GM21515 (cell line): ENCODE data around the gene SGK1.
"Not testable (repeated sequence)": the region's sequence is repeated elsewhere in the genome, so short reads cannot be mapped to it uniquely, and the experiment has no call there.

Source experiments
- ATAC-seq: cut with Tn5 transposase; IDR thresholded peaks from one replicate; pipeline ENCODE4 v1.9.1; 2021; ENCODE audit not compliant: unreplicated experiment

SGK1 gene

DNA sequence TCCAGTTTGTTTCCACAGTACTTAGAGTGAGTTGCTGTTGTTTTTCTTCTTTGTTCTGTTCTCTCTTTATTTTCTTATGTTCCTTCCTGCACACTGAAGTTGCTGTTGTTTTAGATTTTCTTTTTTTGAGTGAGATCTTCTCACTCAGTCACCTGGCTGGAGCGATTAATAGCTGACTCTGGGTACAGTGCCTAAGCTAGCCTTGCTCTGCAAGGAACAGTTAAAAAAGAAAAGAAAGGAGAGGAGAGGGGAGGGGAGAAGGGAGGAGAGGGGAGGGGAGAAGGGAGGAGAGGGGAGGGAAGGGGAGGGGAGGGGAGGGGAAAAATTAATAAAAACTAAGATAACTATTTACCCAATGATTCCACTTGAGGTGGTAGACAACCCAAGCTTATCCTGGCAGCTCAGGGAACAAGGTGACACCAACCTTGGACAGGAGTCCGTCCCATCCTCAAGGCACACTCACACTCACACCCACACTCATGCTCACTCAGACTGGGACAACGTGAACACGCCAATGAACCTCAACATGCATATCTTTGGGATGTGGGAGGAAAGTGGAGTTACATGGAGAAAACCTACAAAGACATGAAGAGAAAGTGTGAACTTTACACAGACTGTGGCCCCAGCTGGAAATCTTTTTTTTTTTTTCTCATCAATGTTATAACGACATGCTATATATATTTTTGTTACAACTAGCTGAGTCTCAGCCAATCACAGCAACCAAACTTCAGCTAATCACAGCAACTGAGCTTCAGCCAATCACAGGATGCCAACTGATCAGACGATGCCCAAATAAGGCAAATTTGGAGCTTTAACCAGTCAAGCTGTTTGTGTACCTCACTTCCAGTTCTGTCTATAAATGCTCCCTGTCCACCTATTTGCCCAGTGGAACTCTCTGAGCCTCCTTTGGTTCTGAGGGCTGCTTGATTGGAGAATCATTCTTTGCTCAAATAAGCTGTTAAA lies 124.1 kb downstream of the SGK1 start:
- ATAC-seq = no peak

DNA sequence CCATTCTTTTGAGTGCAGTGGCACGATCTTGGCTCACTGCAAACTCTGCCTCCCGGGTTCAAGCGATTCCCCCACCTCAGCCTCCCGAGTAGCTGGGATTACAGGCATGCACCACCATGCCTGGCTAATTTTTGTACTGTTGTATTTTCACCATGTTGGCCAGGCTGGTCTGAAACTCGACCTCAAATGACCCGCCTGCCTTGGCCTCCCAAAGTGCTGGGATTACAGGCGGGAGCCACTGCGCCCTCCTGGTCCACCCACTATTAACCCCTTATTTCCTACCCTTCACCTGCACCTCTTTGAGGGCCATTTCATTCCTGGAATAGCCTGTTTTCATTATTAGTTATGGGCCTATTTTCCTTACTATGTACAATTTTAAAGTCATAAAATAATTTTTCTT lies 125.3 kb downstream of the SGK1 start:
- not testable (repeated sequence) for ATAC-seq

DNA sequence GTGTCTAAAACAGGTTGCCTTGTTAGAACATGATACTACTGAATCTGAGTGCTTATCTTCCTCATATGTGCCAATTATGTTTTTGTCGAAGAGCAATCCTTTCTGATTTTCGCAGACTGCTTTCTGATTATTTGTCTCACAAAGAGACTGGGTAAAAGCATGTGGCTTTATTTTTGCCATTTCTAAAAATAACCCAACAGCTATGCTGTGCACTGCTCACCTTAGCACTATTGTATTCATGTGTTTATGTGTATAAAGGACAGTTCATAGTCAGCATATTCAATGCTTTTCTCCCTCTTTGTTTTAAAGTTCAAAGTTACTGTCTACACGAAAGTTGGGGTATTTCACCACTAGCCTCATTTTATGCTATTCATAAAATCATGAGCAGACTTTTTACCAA lies 127.0 kb downstream of the SGK1 start:
- no peak for ATAC-seq

DNA sequence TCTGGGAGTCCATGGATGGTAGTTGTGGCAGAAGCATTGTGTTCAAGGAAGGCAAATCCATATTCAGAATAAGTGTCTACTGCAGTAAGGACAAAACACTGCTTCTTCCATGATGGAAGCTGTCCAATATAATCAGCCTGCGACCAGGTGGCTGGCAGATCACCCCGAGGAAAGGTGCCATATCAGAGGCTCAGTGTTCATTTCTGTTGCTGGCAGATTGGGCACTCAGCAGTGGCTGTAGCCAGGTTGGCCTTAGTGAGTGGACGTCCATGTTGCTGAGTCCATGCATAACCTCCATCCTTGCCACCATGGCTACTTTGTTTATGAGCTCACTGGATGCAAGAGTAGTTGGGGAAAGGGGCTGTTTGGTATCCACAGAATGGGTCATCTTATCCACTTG lies 130.2 kb downstream of the SGK1 start:
- ATAC-seq = no peak

DNA sequence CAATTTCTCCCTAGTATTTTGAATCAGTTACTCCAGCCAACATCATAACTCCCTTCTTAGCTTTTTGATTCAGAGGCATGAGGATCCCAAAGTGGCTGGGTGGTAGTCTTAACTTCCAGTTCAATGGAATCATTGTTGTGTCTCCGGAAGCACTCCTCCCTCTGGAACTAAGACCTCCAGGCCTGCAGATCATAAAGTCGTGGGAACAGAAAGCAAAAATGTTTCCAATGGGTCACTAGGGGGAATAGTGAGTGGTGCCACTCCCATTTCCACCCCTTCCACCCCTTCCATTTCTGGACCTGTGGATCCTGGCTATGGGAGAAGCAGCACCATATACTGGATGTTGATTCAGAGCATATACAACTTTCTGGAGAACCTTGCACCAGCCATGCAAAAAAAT lies 130.8 kb downstream of the SGK1 start:
- ATAC-seq = no peak

DNA sequence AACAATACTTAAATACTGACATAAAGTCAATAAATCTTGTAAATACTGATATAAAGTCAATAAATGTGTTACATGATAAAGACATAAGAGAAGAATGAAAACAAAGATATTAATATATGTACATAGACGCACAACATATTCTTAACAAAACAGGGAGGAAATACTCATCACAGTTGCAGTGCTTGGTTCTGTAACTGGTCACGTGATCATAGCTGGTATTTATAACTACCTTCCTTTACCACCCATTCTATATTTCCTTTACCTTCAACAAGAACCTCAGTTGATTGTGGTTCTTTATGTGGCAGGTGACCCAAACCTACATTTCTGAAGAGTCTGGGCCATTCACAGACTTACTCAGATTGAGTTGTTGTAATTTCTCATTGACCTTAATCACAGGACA lies 131.6 kb downstream of the SGK1 start:
- no peak for ATAC-seq

DNA sequence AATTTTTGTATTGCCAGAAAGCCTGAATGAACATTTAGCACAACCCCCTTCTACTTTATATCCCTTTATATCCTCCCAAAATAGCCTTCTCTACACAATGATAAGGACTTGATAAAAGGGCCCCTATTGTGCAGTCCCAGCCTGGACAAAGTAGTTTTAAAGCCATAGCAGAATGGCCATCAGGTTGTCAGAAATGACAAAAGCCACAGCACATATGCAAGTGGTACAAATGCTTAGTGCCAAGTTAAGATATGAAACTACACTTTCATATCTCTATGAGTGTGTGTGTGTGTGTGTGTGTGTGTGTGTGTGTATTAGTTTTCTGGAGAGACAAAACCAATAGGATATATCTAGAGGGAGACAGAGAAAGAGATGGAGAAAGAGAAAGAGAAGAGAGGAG lies 132.6 kb downstream of the SGK1 start:
- ATAC-seq = no peak

- no peak for ATAC-seq
These were observed 134.1 kb downstream of the SGK1 start for GRCh38 chr6:134183844-134184243.

DNA sequence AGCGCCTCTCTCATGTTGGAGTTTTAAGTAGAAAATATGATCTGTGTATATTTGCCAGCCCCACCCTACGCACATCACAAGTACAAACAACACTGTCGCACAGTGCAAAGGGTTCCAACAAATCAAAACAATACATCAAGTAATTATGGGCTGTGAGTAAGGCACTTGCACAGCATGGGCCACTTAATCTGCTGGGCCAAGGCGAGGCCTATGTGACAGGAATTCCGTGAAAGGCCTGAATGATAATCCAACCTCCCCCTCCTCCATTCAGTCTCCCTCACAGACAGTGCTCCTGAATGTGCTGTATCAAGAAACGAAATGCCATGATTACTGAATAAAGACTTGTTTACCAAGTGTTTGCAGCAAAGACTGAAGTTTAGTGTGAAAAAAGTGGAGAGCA lies 135.4 kb downstream of the SGK1 start:
- ATAC-seq = no peak

DNA sequence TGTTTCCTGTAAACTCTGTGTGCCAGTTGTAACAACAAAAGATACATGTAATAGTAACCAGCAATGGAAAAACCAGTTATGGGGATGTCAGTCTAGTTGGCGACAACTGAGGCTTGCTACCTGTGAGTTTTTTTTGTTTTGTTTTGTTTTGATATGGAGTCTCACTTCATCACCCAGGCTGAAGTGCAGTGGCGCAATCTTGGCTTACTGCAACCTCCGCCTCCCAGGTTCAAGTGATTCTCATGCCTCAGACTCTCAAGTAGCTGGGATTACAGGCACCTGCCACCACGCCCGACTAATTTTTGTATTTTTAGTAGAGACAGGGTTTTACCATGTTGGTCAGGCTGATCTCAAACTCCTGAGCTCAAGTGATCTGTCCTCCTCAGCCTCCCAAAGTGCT lies 136.2 kb downstream of the SGK1 start:
- not testable (repeated sequence) for ATAC-seq

- ATAC-seq = not testable (repeated sequence)
These were observed 136.7 kb downstream of the SGK1 start for GRCh38 chr6:134181251-134181650.

DNA sequence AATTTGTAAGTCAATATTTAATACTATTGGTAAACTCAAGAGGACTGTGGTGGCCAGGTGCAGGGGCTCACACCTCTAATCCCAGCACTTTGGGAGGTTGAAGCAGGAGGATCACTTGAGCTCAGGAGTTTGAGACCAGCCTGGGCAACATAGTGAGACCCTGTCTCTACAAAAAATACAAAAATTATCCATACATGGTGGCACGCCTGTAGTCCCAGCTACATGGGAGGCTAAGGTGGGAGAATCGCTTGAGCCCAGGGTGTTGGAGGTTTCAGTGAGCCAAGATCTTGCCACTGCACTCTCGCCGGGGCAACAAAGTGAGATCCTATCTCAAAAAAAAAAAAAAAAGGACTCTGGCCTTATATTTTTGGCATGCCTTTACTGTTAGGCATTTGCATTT lies 137.4 kb downstream of the SGK1 start:
- not testable (repeated sequence) for ATAC-seq

DNA sequence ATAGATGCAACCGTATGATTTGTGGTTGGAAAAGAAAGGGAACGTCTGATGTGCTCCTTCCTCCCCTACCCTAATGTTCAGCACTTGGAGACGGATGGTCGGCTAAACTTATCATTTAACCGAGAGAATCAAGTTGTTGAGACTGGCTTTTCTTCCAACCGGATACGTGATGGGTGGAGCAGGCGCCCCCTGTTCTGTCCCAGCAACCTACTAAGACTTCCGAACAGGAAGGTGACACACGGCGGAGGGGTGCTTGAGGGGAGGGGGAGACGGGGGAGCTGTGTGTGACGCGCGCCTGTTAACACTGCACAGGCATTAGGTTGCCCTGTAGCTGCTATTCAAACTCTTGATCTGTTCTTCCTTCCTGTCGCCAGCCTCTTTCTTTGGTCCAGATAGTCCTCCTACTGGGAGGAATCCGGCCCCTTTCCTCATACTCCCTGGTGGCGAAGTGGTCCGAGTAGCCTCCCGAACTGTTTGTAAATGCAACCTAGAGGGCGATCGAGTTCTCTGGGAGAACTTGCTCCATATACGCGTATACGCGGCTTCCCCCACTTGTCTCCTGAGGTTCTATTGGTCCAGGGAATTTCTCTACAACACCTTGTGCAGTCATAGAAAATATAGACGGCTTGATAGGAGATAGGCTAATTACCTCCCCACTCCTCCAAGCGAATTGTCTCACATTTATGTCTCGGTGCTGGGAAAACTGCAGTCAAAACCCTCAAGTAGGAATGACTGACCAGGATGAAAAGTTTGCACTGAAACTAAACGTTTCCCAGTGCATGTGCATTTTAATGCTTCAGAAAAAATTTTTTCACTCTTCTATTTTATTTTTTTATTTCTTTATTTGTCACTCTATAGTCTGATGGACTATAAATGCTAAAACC lies 139.5 kb downstream of the SGK1 start:
- ATAC-seq = no peak

DNA sequence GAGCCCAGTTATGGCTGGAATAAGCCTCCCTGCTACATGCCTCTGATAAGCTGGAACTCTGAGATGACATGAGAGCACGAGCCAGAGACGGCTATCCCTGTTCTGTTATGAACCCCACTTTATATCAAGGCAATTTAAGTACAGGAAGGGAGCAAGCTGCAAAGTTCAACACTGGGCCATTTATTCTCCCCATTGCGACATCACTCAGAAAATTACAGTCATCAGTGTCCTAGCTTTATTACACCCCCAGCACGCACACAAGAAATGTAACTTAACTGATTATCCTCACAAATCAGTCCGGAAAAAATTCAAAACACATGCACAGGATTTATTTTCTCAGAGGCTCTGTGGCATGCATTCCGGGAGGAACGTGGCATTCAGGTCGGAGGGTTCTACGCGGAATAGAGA lies 140.2 kb downstream of the SGK1 start:
- ATAC-seq = no peak

- no peak for ATAC-seq
These were observed 140.7 kb downstream of the SGK1 start for GRCh38 chr6:134177236-134177635.

GRCh38 chr6:134176264-134176975 lies 141.5 kb downstream of the SGK1 start:
- ATAC-seq = no peak

GRCh38 chr6:134175532-134176263 lies 142.2 kb downstream of the SGK1 start:
- ATAC-seq = peak; percentile 1

DNA sequence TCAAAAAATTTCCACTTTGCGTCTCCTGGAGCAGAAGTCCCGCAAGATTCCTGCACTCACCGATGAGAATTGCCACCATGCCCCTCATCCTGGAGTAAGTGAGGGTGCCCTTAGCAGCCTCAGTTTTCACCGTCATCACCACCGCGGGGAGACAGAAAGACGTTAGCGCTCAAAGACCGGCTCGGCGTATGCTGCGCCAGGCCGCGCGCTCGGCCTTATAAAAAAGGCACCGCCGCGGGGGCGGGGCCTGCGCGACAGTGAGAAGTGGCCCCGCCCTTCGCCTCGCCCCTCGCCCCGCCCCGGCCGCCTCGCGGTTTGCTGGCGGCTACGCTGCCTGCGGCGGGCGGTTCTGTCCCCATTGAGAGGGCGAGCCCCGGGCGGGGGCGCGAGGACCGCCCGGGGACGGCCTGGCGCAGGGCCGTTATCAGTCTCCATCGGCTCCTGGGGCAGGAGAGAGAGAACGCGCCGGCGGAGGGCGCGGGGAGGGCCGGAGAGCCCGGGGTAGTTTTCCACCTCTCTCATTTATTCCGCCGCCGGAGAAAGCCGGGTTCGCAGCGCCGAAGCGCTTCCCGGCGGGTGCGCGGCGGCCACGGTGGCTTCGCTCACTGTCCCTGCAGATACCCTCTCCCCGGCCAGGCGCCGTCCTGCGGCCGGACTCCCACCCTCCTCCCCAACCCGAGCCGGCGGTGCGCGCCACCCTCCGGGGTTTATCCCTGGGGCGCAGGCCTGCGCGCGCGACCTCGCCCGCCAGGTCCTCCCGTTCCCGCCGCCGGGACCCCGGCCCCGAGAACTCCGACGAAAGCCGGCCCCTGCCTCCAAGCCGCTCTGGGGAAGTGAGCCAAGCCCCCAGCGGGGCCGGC lies 143.0 kb downstream of the SGK1 start:
- ATAC-seq = peak; percentile 77

DNA sequence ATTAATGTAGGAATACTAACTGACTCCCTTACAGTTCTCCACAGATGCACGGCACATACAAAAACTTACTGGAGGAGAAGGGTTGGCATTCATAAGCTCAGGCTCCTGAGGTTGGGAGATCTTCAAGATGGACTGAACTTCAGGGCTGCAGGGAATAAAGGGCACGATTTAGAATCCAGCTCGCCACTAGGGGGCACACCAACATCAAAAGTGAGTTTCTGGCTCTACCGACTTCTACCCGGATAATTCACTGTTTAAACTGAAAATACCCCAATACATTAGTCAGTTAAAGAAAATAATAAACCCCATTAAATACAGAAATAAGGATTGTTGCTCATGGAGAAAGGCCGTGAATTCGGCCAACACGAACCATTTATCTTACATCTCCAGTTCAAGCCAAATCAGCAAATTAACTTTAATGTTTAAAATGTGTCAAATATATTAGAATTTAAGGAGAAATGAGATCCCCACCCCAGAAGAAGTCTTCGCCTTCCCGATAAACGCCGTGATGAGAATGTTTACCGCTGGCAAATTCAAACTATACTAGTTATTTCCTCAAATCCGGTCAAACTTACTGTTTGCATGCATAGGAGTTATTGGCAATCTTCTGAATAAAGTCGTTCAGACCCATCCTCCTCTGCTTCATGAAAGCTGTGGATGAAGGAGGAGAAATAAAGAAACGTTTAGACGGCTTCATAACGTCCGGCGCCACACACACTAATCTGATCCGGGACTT lies 143.8 kb downstream of the SGK1 start:
- peak; percentile 26 for ATAC-seq
